Transverse colon (tissue), 4 donors: Measurements from ENCODE around the gene GRAMD1C. TPM values are rescaled to one million over a fixed set of nuclear protein-coding genes. Genes with fewer than 3 reads are reported as not detected.

ENCODE experiments used
- DNase-seq: peaks from one replicate; pipeline ENCODE4 v3.0.0-alpha.2; 2019
- H3K27ac ChIP-seq, 4 donors: fragments of 200-600 bp; sonication (generic); 2 replicates each; pipeline ENCODE4 v1.5.1; 2016 to 2018; ENCODE audit warnings: inconsistent platforms in 4 of 4
- H3K27me3 ChIP-seq: fragments of 200-600 bp; sonication (generic); 2 replicates; pipeline ENCODE4 v1.5.1; 2017; ENCODE audit warnings: inconsistent platforms
- H3K36me3 ChIP-seq, 4 donors: fragments of 200-600 bp; sonication (generic); 2 replicates each; pipeline ENCODE4 v1.5.1; 2017 to 2019; ENCODE audit warnings: inconsistent platforms in 4 of 4
- H3K4me1 ChIP-seq, 4 donors: fragments of 200-600 bp; sonication (generic); 2 replicates each; pipeline ENCODE4 v1.5.1; 2017 to 2020; ENCODE audit warnings: inconsistent platforms in 4 of 4
- H3K4me3 ChIP-seq, 4 donors: fragments of 200-600 bp; sonication (generic); 1 replicate in 1 of 4; 2 replicates in 3 of 4; pipeline versions ENCODE4 v1.5.1 to v1.6.1; 2017 to 2019; ENCODE audit warnings: inconsistent platforms in 4 of 4
- H3K9me3 ChIP-seq, 2 donors: fragments of 200-600 bp; sonication (generic); 2 replicates each; pipeline ENCODE4 v1.5.1; 2017 to 2019; ENCODE audit warnings: inconsistent platforms in 2 of 2
- EP300 ChIP-seq: sonication (generic); formaldehyde crosslinking; IDR thresholded peaks from one replicate; pipeline ENCODE4 v1.6.1; 2017; ENCODE audit warnings: antibody characterized with exemption, low read depth
- POLR2A ChIP-seq: fragments of 450-650 bp; IDR thresholded peaks from one replicate; pipeline ENCODE4 v1.6.1; 2016; ENCODE audit warnings: antibody characterized with exemption, mild to moderate bottlenecking, moderate library complexity
- POLR2AphosphoS5 ChIP-seq, 3 donors: sonication (generic); formaldehyde crosslinking; IDR thresholded peaks; one replicate each; pipeline ENCODE4 v1.6.1; 2016; ENCODE audit warnings: antibody characterized with exemption in 3 of 3
- WGBS, 2 donors: methylation state at CpG; one replicate each; pipeline ENCODE4 v1.1.5; 2018; ENCODE audit warnings: low coverage in 1 of 2; 5-methylcytosine and 5-hydroxymethylcytosine counted together
- in situ Hi-C, 4 donors: fragments of 200-750 bp; cut with MboI; loops; one replicate each; pipeline versions ENCODE4 v1.15.0 to v1.15.1; 2017; ENCODE audit warnings: low sequenced_read_pairs in 3 of 4, low pct_ligation_motif_present in 1 of 4, low pct_unique_long_range_greater_than_20kb in 1 of 4
- intact Hi-C: fragments of 100-400 bp; cut with DNase I; formaldehyde crosslinking; loops from one replicate; pipeline ENCODE4 v1.15.1; 2023; ENCODE audit warnings: low total_unique reads
- total RNA-seq, 4 donors: library from RNA; depleted of rRNA; stranded (reverse); fragments of >200 nt; gene quantifications; one replicate each; pipeline ENCODE4 v1.1.0, GENCODE V29; 2016
- TF ChIP-seq, protein P1 (sequence below), 5 experiments: fragments of 200-600 bp in 3 of 5; fragments of 450-650 bp in 2 of 5; sonication (generic) in 3 of 5; IDR thresholded peaks; 1 replicate in 2 of 5; 2 replicates in 3 of 5; pipeline ENCODE4 v1.5.1; 2016 to 2017; ENCODE audit warnings: antibody characterized with exemption in 5 of 5, inconsistent platforms in 3 of 5, mild to moderate bottlenecking in 2 of 5, moderate library complexity in 1 of 5

Gene GRAMD1C
- total RNA-seq, 4 donors from 2014 or later = 2.6 to 24.5 (median 13.3) TPM

DNA sequence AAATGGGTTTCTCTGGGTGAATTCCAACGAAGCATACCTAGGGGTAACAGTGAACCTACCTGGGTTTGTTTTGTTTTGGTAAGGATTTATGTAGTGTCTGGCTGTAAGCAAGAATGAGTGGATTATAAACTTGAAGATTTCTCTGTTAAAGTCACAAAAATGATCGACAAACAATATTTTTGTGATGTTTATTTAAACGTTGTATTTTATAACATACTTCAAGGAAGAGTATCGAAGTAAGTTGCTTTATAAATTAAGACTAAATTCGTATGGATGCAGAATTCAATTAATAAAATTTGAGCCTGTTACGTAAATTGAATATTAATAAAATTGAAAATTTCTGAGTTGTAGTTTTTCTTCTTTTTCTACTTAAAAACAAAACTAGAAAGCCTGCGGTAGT, 108.2 kb downstream of the GRAMD1C start:
- Histone ChIP-seq H3K9me3 (no peaks in the 10 kb centered on the region), H3K4me1 (peaks cover 0 to 20% (median 11%) of the 10 kb centered on the region in 4 donors), H3K4me3 (peak overlapping the region in 3 of 4 donors; percentile 57 to 86 (median 79)), H3K27me3 (no peaks in the 10 kb centered on the region), H3K27ac (peak overlapping the region; percentile 81 to 89 (median 85)), H3K36me3 (no peaks in the 10 kb centered on the region)
- no peak for TF ChIP-seq EP300
- TF ChIP-seq POLR2A = no peak
- no peak for TF ChIP-seq POLR2AphosphoS5 (IDR thresholded peaks at IDR 0.05)
- TF ChIP-seq, protein P1, sequence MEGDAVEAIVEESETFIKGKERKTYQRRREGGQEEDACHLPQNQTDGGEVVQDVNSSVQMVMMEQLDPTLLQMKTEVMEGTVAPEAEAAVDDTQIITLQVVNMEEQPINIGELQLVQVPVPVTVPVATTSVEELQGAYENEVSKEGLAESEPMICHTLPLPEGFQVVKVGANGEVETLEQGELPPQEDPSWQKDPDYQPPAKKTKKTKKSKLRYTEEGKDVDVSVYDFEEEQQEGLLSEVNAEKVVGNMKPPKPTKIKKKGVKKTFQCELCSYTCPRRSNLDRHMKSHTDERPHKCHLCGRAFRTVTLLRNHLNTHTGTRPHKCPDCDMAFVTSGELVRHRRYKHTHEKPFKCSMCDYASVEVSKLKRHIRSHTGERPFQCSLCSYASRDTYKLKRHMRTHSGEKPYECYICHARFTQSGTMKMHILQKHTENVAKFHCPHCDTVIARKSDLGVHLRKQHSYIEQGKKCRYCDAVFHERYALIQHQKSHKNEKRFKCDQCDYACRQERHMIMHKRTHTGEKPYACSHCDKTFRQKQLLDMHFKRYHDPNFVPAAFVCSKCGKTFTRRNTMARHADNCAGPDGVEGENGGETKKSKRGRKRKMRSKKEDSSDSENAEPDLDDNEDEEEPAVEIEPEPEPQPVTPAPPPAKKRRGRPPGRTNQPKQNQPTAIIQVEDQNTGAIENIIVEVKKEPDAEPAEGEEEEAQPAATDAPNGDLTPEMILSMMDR (IDR thresholded peaks at IDR 0.05) = no peak
- DNase-seq = no peak
- intact Hi-C loops (no loop called here), in situ Hi-C loops (no loop called here)
- WGBS, 2 donors = 65 to 67% methylated on average over 7 of the region's 7 CpGs

DNA sequence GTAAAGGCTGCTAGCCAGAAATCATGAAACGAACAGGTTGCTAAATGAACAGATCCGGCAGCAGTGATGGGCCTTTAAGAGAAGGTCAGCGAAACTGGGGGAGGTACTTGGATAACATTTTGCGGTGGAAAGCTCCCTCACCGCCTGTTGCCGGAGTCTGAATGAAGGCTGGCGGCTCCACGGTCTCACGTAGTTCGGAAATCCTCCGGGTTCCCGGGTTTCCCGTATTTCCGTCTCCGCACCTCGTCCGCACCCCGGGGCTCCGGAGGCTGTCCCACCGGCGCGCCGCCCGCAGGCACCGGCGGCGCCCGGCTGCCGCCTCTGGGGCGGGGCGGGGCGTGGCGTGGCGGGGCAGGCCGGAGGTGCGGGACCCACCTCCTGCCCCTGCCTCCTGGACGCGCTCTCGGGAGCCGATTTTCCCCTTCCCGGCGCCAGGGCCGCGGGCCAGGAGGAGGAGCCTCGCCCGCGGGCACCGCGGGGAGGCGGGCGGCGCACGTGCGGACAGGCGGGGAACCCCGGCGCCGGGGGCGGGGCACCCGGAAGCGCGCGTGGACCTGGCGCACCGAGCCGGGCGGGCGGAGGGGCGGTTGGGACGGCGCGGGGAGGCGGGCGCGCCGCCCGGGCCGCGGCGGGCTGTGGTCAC, 108.9 kb downstream of the GRAMD1C start, which contains the start of gene ZDHHC23:
ZDHHC23 (plus strand) TSS at position 642 of the 643 bp plus-strand sequence. CDS start 790 bp downstream, outside the sequence.
- intact Hi-C loops (no loop called here), in situ Hi-C loops (no loop called here)
- DNase-seq = peak; percentile 91
- WGBS, 2 donors = 1 to 2% methylated on average over 5 to 68 of the region's 80 CpGs
- H3K4me1 ChIP-seq = peaks cover 0 to 20% (median 11%) of the 10 kb centered on the region in 4 donors
- TF ChIP-seq POLR2A = peak; percentile 37
- TF ChIP-seq EP300 = no peak
- no peak for TF ChIP-seq POLR2AphosphoS5 (IDR thresholded peaks at IDR 0.05)
- H3K36me3 ChIP-seq = no peaks in the 10 kb centered on the region
- H3K9me3 ChIP-seq = no peaks in the 10 kb centered on the region
- H3K27me3 ChIP-seq = no peaks in the 10 kb centered on the region
- H3K4me3 ChIP-seq = peak within 1 kb of the TSS; percentile 57 to 87 (median 82)
- peak within 1 kb of the TSS; percentile 81 to 89 (median 85) for H3K27ac ChIP-seq

DNA sequence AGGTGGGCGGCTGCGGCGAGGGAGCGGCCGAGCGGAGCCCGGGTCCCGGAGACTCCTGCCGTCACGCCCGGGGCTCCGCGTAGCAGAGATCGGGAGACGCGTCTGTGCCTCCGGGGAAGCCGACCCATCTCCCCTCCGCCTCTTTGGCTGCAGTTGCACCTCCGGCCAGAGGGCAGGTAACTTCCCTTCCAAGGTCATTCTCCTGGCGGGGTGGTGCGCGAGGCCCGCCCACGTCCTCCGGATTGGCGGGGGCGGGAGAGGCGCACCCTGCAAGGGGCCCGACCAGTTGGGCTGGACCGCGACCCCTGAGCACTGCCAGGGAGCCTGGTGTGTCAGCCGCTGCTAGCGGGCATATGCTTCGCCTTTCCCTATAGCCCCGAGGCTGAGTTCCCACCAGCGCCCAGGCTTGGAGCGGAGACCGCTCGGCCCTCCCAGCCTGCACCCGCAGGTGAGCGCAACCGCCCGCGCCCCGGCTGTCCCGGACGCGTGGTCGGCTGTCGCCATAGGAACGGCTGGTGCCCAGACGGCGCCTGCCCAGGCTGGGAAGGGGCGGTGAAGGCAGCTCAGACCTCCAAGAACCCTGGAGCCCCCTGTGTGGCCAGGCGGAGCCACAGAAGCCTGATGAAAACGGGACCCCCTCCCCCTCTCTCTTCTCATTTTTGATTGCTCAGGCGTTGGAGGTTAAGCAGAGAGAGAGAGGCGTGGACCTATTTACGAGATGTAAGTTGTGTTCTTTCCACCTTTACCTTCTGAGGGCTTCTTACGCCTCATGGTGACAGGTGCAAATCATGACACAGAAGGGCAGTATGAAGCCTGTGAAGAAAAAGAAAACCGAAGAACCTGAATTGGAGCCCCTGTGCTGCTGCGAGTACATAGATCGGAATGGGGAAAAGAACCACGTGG, 109.7 kb downstream of the GRAMD1C start:
- DNase-seq = peak; percentile 65
- no peaks in the 10 kb centered on the region for H3K27me3 ChIP-seq
- WGBS, 2 donors = 3 to 13% methylated on average over 3 to 38 of the region's 65 CpGs
- H3K27ac ChIP-seq = peak overlapping the region; percentile 81 to 89 (median 85)
- in situ Hi-C loops = no loop called here
- intact Hi-C loops = no loop called here
- H3K4me3 ChIP-seq = peak overlapping the region; percentile 57 to 87 (median 82)
- no peaks in the 10 kb centered on the region for H3K9me3 ChIP-seq
- TF ChIP-seq EP300 = no peak
- TF ChIP-seq, protein P1 (IDR thresholded peaks at IDR 0.05) = peak in 1 of 5 experiments; percentile 32
- TF ChIP-seq POLR2A = peak; percentile 44
- peak in 1 of 3 donors; percentile 13 for TF ChIP-seq POLR2AphosphoS5 (IDR thresholded peaks at IDR 0.05)
- peaks cover 0 to 20% (median 11%) of the 10 kb centered on the region in 4 donors for H3K4me1 ChIP-seq
- H3K36me3 ChIP-seq = no peaks in the 10 kb centered on the region

DNA sequence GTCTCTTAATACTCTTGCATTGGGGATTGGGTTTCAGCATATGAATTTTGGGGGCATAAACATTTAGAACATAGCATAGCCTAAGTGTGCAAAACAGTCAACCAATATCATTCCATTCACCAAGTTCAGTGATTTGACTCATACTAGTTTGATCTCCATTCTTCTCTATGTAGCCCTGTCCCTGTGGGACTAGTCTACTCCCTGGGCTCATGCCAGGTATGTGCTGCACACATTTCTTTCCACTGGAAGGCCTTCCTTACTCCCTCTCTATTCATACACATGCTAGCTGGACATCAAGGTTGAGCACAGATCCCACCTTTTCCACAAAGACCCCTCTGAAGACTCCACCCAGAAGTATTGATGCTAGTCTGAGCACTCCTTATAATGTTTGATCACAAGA, 114.3 kb downstream of the GRAMD1C start:
- no peaks in the 10 kb centered on the region for H3K27me3 ChIP-seq
- H3K4me3 ChIP-seq = no peak overlapping the region
- in situ Hi-C loops (no loop called here), intact Hi-C loops (no loop called here)
- peaks cover 0 to 16% (median 9%) of the 10 kb centered on the region in 4 donors for H3K4me1 ChIP-seq
- H3K27ac ChIP-seq = no peak overlapping the region
- no peak for DNase-seq
- TF ChIP-seq, protein P1 (IDR thresholded peaks at IDR 0.05) = no peak
- no peak for TF ChIP-seq POLR2AphosphoS5 (IDR thresholded peaks at IDR 0.05)
- TF ChIP-seq POLR2A = no peak
- TF ChIP-seq EP300 = no peak
- peaks cover 0 to 5% (median 0%) of the 10 kb centered on the region in 4 donors for H3K36me3 ChIP-seq
- no peaks in the 10 kb centered on the region for H3K9me3 ChIP-seq
